SK-N-SH (cell line): ENCODE results near the gene VEZF1. TPM values are rescaled to one million over a fixed set of nuclear protein-coding genes. Genes with fewer than 3 reads are reported as not detected.
A peak's percentile ranks its signal among the peaks of the same experiment; 100 is the strongest.

Source experiments
- CTCF ChIA-PET: fragments of 300-600, 350-600 bp; formaldehyde crosslinking; extraction: SDS; loops from one replicate; lab custom pipeline; 2021; lab: Yijun Ruan, JAX
- POLR2A ChIA-PET: fragments of 350-600 bp; sonication (Branson Sonifier 250); formaldehyde crosslinking; extraction: SDS; loops from one replicate; lab custom pipeline; 2020; ENCODE audit warnings: antibody characterized with exemption, inconsistent platforms; lab: Yijun Ruan, JAX
- DNase-seq: peaks from one replicate; pipeline ENCODE4 v3.0.0; 2012
- H2AFZ ChIP-seq: fragments of 200-600 bp; sonication (generic); 2 replicates; pipeline ENCODE4 v1.8.1; 2016; ENCODE audit warnings: antibody characterized with exemption, mild to moderate bottlenecking, low read depth
- H3F3A ChIP-seq: fragments of 200-600 bp; sonication (generic); replicated peaks from 2 replicates; pipeline ENCODE3; 2016; ENCODE audit warnings: antibody characterized with exemption, mild to moderate bottlenecking; ENCODE audit not compliant: insufficient read depth
- H3K27ac ChIP-seq, 2 experiments: fragments of 200-500 bp in 1 of 2; fragments of 200-600 bp in 1 of 2; sonication (Bioruptor generic) in 1 of 2; sonication (generic), shearing (Covaris generic) in 1 of 2; 2 replicates each; pipeline versions ENCODE4 v1.5.1 to v1.6.1; 2014 to 2016; ENCODE audit warnings: low read depth in 2 of 2, inconsistent platforms in 1 of 2, low read length in 1 of 2, mild to moderate bottlenecking in 1 of 2, mixed read lengths in 1 of 2
- H3K27me3 ChIP-seq: fragments of 200-600 bp; sonication (generic), shearing (Covaris generic); 2 replicates; pipeline ENCODE4 v1.6.1; 2016; ENCODE audit warnings: mixed run types; ENCODE audit not compliant: insufficient read depth
- H3K36me3 ChIP-seq, 2 experiments: fragments of 200-500 bp in 1 of 2; fragments of 200-600 bp in 1 of 2; sonication (Bioruptor generic) in 1 of 2; sonication (generic) in 1 of 2; replicated peaks in 1 of 2; 2 replicates each; pipeline versions ENCODE3 to v1.5.1; 2014 to 2016; ENCODE audit warnings: low read length in 1 of 2, mild to moderate bottlenecking in 1 of 2; ENCODE audit not compliant: insufficient read depth in 2 of 2, control insufficient read depth in 1 of 2
- H3K4me1 ChIP-seq, 2 experiments: fragments of 200-500 bp in 1 of 2; fragments of 200-600 bp in 1 of 2; sonication (Bioruptor generic) in 1 of 2; sonication (generic), shearing (Covaris generic) in 1 of 2; 2 replicates each; pipeline versions ENCODE4 v1.5.1 to v1.6.1; 2014 to 2016; ENCODE audit warnings: low read depth in 1 of 2, low read length in 1 of 2, mixed run types in 1 of 2; ENCODE audit not compliant: insufficient read depth in 2 of 2, control insufficient read depth in 1 of 2
- H3K4me2 ChIP-seq: fragments of 200-600 bp; sonication (generic), shearing (Covaris generic); 2 replicates; pipeline ENCODE4 v1.6.1; 2017; ENCODE audit warnings: mixed run types
- H3K4me3 ChIP-seq, 2 experiments: fragments of 200-500 bp in 1 of 2; fragments of 200-600 bp in 1 of 2; sonication (Bioruptor generic) in 1 of 2; sonication (generic), shearing (Covaris generic) in 1 of 2; 2 replicates each; pipeline versions ENCODE4 v1.5.1 to v1.8.1; 2014 to 2016; ENCODE audit warnings: low read depth in 2 of 2, inconsistent platforms in 1 of 2, low read length in 1 of 2, mild to moderate bottlenecking in 1 of 2, mixed read lengths in 1 of 2, moderate library complexity in 1 of 2
- H3K79me2 ChIP-seq: fragments of 200-600 bp; sonication (generic); 2 replicates; pipeline ENCODE4 v1.8.1; 2017; ENCODE audit warnings: mild to moderate bottlenecking; ENCODE audit not compliant: insufficient read depth
- H3K9ac ChIP-seq: fragments of 200-600 bp; sonication (generic); 2 replicates; pipeline ENCODE4 v1.6.1; 2017; ENCODE audit warnings: mixed run types
- H3K9me2 ChIP-seq: fragments of 200-600 bp; sonication (generic); 2 replicates; pipeline ENCODE4 v1.6.1; 2017; ENCODE audit warnings: mixed run types
- H3K9me3 ChIP-seq: fragments of 200-600 bp; sonication (generic); 2 replicates; pipeline ENCODE4 v1.6.1; 2017; ENCODE audit warnings: mixed run types, mild to moderate bottlenecking, moderate library complexity
- H4K20me1 ChIP-seq: fragments of 200-600 bp; sonication (generic); 2 replicates; pipeline ENCODE4 v1.6.1; 2017; ENCODE audit warnings: mild to moderate bottlenecking, mixed run types; ENCODE audit not compliant: insufficient read depth
- CHD2 ChIP-seq: fragments of 150-350 bp; IDR thresholded peaks from 2 replicates; pipeline ENCODE4 v1.6.1; 2018; ENCODE audit warnings: low read length; ENCODE audit not compliant: partially characterized antibody
- EP300 ChIP-seq, 2 experiments: IDR thresholded peaks; 2 replicates each; pipeline versions ENCODE4 v1.4.0 to v1.6.1; 2012; ENCODE audit warnings: borderline replicate concordance in 1 of 2, low read depth in 1 of 2, low read length in 1 of 2
- GATA2 ChIP-seq: sonication (generic); formaldehyde crosslinking; IDR thresholded peaks from 2 replicates; pipeline ENCODE4 v1.5.0; 2020; ENCODE audit warnings: mild to moderate bottlenecking, missing genetic modification reagents
- NRF1 ChIP-seq: IDR thresholded peaks from 2 replicates; pipeline ENCODE4 v1.6.1; 2012; ENCODE audit warnings: low read depth, mild to moderate bottlenecking, low read length
- RCOR1 ChIP-seq: fragments of 150-350 bp; IDR thresholded peaks from 2 replicates; pipeline ENCODE4 v1.6.1; 2017; ENCODE audit warnings: antibody characterized with exemption, low read length
- RFX5 ChIP-seq: IDR thresholded peaks from 2 replicates; pipeline ENCODE4 v1.6.1; 2012; ENCODE audit warnings: mild to moderate bottlenecking, improper control_type of control experiment, low read length
- SIN3A ChIP-seq: IDR thresholded peaks from 2 replicates; pipeline ENCODE4 v1.6.1; 2012; ENCODE audit warnings: low read depth, mild to moderate bottlenecking, low read length, moderate library complexity, borderline replicate concordance
- TAF1 ChIP-seq: IDR thresholded peaks from 2 replicates; pipeline ENCODE4 v1.6.1; 2012; ENCODE audit warnings: low read depth, mild to moderate bottlenecking, low read length, moderate library complexity, borderline replicate concordance
- WGBS: methylation state at CpG from one replicate; pipeline ENCODE4 v1.1.6; 2017; ENCODE audit warnings: low lambda C conversion rate; 5-methylcytosine and 5-hydroxymethylcytosine counted together
- polyA plus RNA-seq, 3 experiments: library from polyadenylated mRNA; depleted of rRNA; stranded (reverse); fragments of >200 nt; gene quantifications; 2 replicates each; pipeline ENCODE4 v1.2.3, GENCODE V29; 2012
- TF ChIP-seq, protein P1 (sequence below): fragments of 200-600 bp; sonication (generic); IDR thresholded peaks from 2 replicates; pipeline ENCODE4 v1.6.1; 2017; ENCODE audit warnings: antibody characterized with exemption, mild to moderate bottlenecking, moderate library complexity
- TF ChIP-seq, protein P2 (sequence below): IDR thresholded peaks from 2 replicates; pipeline ENCODE4 v1.4.0; 2012; ENCODE audit warnings: low read depth, borderline replicate concordance
- TF ChIP-seq, protein P3 (sequence below): fragments of 150-350 bp; IDR thresholded peaks from 2 replicates; pipeline ENCODE4 v1.6.1; 2016; ENCODE audit warnings: mild to moderate bottlenecking, low read depth, low read length
- TF ChIP-seq, protein P4 (sequence below): IDR thresholded peaks from 2 replicates; pipeline ENCODE4 v1.6.1; 2012; ENCODE audit warnings: mild to moderate bottlenecking, low read depth, low read length, moderate library complexity
- TF ChIP-seq, protein P5 (sequence below): IDR thresholded peaks from 2 replicates; pipeline ENCODE4 v1.4.0; 2012; ENCODE audit warnings: low read depth

Gene VEZF1
- polyA plus RNA-seq, 1 of the 3 experiments (the other 2 are of a cell fraction): 35.1 TPM

DNA sequence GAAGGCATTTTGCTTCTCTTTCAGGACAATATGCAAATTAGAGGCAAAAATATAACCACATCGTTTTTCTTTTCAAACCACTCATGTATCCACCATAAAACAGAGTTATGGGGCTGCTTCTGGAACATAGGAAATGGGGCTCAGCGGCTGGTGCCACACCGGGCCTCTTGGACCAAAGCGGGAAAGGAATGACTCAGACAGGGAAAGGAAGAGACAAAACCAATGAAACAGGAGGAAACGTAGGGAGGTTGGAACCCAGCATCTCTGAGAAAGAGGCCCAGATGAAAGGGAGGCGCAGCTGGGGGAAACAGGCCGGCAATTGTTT is 61.4 kb downstream of the VEZF1 start (continued):
- TF ChIP-seq, protein P1, sequence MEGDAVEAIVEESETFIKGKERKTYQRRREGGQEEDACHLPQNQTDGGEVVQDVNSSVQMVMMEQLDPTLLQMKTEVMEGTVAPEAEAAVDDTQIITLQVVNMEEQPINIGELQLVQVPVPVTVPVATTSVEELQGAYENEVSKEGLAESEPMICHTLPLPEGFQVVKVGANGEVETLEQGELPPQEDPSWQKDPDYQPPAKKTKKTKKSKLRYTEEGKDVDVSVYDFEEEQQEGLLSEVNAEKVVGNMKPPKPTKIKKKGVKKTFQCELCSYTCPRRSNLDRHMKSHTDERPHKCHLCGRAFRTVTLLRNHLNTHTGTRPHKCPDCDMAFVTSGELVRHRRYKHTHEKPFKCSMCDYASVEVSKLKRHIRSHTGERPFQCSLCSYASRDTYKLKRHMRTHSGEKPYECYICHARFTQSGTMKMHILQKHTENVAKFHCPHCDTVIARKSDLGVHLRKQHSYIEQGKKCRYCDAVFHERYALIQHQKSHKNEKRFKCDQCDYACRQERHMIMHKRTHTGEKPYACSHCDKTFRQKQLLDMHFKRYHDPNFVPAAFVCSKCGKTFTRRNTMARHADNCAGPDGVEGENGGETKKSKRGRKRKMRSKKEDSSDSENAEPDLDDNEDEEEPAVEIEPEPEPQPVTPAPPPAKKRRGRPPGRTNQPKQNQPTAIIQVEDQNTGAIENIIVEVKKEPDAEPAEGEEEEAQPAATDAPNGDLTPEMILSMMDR: no peak

DNA sequence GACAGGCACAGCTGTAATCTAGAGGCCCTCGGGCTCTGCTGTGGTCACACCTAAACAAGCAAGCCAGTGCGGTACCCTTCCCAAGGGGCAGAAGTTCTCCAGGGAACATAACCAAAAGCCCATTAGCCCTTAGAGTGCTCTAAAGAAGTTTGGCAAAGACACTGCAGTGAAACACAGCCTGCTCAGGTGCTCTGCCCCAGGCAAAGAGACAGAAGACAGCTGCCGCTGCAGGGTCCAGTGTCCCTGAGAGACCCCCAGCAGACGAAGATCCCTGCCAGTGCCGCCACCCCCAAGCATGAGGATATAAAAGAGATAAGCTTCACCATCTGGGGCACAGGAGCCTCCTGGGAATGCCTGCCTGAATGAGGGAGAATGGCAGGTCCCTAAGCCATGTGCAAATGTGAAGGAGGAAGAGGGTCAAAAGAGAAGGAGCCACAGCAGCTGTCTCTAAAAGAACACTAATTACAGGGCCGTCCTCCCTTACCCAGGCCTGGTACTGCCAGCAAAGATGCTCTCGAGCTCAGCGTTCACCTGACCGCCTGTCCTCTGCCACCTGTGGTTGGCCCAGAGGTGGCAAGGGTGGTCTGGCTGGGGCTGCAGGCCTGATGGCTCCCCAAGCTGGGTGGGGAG is 62.6 kb downstream of the VEZF1 start:
- Histone ChIP-seq H2AFZ (no peak overlapping the region), H3K4me1 (peaks cover 14 to 22% of the 10 kb centered on the region in 2 experiments; a peak in 2 of 4 replicates), H3K36me3 (no peaks in the 10 kb centered on the region), H3K9me2 (no peaks in the 10 kb centered on the region), H4K20me1 (peaks cover 16% of the 10 kb centered on the region), H3K79me2 (peaks cover 92% of the 10 kb centered on the region), H3K4me3 (no peak overlapping the region), H3K4me2 (no peak overlapping the region), H3K27me3 (no peaks in the 10 kb centered on the region), H3K27ac (peak overlapping the region in 1 of 2 experiments; percentile 17; a peak in 1 of 4 replicates), H3K9me3 (no peaks in the 10 kb centered on the region), H3K9ac (no peak overlapping the region), H3F3A (peaks cover 9% of the 10 kb centered on the region)
- DNase-seq: peak; percentile 64
- TF ChIP-seq, protein P2, sequence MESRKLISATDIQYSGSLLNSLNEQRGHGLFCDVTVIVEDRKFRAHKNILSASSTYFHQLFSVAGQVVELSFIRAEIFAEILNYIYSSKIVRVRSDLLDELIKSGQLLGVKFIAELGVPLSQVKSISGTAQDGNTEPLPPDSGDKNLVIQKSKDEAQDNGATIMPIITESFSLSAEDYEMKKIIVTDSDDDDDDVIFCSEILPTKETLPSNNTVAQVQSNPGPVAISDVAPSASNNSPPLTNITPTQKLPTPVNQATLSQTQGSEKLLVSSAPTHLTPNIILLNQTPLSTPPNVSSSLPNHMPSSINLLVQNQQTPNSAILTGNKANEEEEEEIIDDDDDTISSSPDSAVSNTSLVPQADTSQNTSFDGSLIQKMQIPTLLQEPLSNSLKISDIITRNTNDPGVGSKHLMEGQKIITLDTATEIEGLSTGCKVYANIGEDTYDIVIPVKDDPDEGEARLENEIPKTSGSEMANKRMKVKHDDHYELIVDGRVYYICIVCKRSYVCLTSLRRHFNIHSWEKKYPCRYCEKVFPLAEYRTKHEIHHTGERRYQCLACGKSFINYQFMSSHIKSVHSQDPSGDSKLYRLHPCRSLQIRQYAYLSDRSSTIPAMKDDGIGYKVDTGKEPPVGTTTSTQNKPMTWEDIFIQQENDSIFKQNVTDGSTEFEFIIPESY: no peak
- TF ChIP-seq EP300 (IDR thresholded peaks at IDR 0.05; ENCODE audit: borderline replicate concordance in 1 of 2, low read depth in 1 of 2, low read length in 1 of 2) (peak in 1 of 2 experiments; percentile 37; a peak in 1 of 4 replicates), CHD2 (peak; percentile 26), GATA2 (CRISPR knock-in tag) (0 out of 2 replicates have a peak, but pooled peaks have one; percentile 61), NRF1 (no peak)
- WGBS: 76% methylated on average over 6 of the region's 9 CpGs
- CTCF ChIA-PET: interaction anchor here (0.7 to 3.7 kb wide), 10 partner anchors 10 to 92 kb away, joined by 3 to 25 read pairs (median 6); no protein-coding TSS in a partner anchor
- POLR2A ChIA-PET: interaction anchor here (1.0 to 1.2 kb wide), 2 partner anchors 21 to 82 kb away, joined by 3 to 4 read pairs; partner anchors contain the start of gene SRSF1

DNA sequence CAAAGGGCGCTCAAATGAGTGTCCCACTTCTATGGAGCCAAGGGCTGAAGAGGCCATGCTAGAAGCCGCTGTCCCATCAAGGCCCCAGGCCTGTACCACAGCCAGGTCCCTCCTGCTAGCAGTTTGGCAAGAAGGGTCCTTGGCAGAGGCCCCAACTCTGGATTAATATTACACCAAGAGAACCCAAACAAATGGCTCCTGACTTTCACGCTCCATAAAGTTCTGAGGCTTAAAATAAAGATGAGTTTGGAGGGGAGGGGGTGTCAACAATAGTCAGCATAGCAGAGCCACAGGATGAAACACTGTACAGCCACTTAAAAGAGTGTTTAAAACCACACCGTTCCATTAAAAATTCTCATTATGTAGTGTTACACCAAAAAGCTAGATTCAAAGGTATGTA is 63.4 kb downstream of the VEZF1 start:
- no peaks in the 10 kb centered on the region for H3K9me3 ChIP-seq
- no peaks in the 10 kb centered on the region for H3K9me2 ChIP-seq
- no peak overlapping the region for H2AFZ ChIP-seq
- peaks cover 15% of the 10 kb centered on the region for H3F3A ChIP-seq
- peaks cover 16% of the 10 kb centered on the region for H4K20me1 ChIP-seq
- H3K9ac ChIP-seq: no peak overlapping the region
- no peak overlapping the region for H3K4me2 ChIP-seq
- H3K4me3 ChIP-seq: no peak overlapping the region
- POLR2A ChIA-PET: no interaction called here
- no peak overlapping the region for H3K27ac ChIP-seq
- H3K4me1 ChIP-seq: peaks cover 14 to 22% of the 10 kb centered on the region in 2 experiments; a peak in 2 of 4 replicates
- H3K79me2 ChIP-seq: peaks cover 91% of the 10 kb centered on the region
- 90% methylated on average over 4 of the region's 4 CpGs for WGBS
- CTCF ChIA-PET: interaction anchor here (1.2 to 3.7 kb wide), 6 partner anchors 9 to 91 kb away, joined by 3 to 25 read pairs (median 7); no protein-coding TSS in a partner anchor
- no peak for DNase-seq
- no peaks in the 10 kb centered on the region for H3K27me3 ChIP-seq
- no peaks in the 10 kb centered on the region for H3K36me3 ChIP-seq
- TF ChIP-seq EP300 (IDR thresholded peaks at IDR 0.05; ENCODE audit: borderline replicate concordance in 1 of 2, low read depth in 1 of 2, low read length in 1 of 2) (no peak), RCOR1 (no peak), CHD2 (no peak), TAF1 (no peak), NRF1 (no peak), SIN3A (no peak), RFX5 (no peak), GATA2 (CRISPR knock-in tag) (no peak)
- TF ChIP-seq, protein P3, sequence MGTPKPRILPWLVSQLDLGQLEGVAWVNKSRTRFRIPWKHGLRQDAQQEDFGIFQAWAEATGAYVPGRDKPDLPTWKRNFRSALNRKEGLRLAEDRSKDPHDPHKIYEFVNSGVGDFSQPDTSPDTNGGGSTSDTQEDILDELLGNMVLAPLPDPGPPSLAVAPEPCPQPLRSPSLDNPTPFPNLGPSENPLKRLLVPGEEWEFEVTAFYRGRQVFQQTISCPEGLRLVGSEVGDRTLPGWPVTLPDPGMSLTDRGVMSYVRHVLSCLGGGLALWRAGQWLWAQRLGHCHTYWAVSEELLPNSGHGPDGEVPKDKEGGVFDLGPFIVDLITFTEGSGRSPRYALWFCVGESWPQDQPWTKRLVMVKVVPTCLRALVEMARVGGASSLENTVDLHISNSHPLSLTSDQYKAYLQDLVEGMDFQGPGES: no peak
- TF ChIP-seq, protein P4, sequence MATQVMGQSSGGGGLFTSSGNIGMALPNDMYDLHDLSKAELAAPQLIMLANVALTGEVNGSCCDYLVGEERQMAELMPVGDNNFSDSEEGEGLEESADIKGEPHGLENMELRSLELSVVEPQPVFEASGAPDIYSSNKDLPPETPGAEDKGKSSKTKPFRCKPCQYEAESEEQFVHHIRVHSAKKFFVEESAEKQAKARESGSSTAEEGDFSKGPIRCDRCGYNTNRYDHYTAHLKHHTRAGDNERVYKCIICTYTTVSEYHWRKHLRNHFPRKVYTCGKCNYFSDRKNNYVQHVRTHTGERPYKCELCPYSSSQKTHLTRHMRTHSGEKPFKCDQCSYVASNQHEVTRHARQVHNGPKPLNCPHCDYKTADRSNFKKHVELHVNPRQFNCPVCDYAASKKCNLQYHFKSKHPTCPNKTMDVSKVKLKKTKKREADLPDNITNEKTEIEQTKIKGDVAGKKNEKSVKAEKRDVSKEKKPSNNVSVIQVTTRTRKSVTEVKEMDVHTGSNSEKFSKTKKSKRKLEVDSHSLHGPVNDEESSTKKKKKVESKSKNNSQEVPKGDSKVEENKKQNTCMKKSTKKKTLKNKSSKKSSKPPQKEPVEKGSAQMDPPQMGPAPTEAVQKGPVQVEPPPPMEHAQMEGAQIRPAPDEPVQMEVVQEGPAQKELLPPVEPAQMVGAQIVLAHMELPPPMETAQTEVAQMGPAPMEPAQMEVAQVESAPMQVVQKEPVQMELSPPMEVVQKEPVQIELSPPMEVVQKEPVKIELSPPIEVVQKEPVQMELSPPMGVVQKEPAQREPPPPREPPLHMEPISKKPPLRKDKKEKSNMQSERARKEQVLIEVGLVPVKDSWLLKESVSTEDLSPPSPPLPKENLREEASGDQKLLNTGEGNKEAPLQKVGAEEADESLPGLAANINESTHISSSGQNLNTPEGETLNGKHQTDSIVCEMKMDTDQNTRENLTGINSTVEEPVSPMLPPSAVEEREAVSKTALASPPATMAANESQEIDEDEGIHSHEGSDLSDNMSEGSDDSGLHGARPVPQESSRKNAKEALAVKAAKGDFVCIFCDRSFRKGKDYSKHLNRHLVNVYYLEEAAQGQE: no peak
- TF ChIP-seq, protein P5, sequence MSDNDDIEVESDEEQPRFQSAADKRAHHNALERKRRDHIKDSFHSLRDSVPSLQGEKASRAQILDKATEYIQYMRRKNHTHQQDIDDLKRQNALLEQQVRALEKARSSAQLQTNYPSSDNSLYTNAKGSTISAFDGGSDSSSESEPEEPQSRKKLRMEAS: no peak
